PC-3 (cell line): Measurements from ENCODE around the gene MBTD1.

Experiments used
- EZH2 ChIP-seq: fragments of 300-600 bp; sonication (generic); IDR thresholded peaks from one replicate; pipeline ENCODE4 v1.6.1; 2017; ENCODE audit warnings: antibody characterized with exemption, mild to moderate bottlenecking, low read length; ENCODE audit not compliant: unreplicated experiment
- TF ChIP-seq, protein P1 (sequence below): fragments of 300-600 bp; sonication (generic); conservative IDR thresholded peaks from 2 replicates; pipeline ENCODE4 v1.5.1; 2017; ENCODE audit warnings: antibody characterized with exemption, low read depth, mild to moderate bottlenecking, low read length

DNA sequence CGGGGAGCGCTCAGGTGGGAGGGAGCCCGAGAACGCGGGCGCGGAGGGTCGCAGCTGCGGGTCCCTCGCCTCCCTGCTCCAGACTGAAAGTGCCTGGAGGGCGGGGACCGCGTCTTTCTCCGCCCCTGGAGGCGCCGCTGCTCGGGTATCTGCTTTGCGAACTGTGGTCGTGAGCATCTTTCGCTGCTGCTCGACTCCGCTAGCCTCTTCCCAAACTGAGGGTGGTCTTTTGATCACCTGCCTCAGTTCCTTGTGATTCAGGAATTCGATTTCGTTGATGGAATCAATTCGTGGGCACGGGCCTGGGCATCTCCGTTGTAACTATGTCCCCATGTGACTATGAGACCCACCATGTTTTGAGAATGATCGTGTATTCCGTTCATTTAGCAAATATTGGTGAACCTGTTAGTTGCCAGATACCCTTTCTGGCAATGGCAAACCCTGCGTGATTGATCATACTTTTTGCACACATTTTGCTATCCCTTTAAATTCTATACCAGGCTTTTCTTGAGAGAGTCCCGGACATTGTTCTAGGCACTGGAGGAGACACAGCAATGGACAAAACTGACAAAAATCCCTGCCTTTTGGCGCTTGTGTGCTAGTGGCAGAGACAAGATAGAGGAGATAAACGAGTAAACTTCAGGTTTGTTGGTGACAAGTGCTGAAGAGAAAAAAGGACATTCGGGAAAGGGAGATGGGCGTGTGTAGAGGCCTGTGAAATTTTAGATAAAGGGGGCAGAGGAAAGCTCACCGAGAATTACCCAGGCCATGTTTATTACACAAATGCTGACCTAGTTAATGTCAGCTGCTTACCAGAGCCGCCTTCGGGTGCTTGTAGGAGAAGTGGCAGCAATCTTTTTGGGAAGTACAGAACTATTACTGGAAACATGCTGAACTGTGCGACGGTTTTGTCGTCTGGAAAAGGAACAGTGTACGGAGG lies 1.4 kb upstream of the MBTD1 start:
- TF ChIP-seq, protein P1, sequence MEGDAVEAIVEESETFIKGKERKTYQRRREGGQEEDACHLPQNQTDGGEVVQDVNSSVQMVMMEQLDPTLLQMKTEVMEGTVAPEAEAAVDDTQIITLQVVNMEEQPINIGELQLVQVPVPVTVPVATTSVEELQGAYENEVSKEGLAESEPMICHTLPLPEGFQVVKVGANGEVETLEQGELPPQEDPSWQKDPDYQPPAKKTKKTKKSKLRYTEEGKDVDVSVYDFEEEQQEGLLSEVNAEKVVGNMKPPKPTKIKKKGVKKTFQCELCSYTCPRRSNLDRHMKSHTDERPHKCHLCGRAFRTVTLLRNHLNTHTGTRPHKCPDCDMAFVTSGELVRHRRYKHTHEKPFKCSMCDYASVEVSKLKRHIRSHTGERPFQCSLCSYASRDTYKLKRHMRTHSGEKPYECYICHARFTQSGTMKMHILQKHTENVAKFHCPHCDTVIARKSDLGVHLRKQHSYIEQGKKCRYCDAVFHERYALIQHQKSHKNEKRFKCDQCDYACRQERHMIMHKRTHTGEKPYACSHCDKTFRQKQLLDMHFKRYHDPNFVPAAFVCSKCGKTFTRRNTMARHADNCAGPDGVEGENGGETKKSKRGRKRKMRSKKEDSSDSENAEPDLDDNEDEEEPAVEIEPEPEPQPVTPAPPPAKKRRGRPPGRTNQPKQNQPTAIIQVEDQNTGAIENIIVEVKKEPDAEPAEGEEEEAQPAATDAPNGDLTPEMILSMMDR: no peak
- TF ChIP-seq EZH2: no peak
